Ishikawa (cell line): ENCODE results near the gene MYDGF.

Experiments
- CEBPB ChIP-seq: IDR thresholded peaks from 2 replicates; pipeline ENCODE4 v1.6.1; 2012
- CREB1 ChIP-seq: IDR thresholded peaks from 2 replicates; pipeline ENCODE4 v1.6.1; 2012; ENCODE audit warnings: low read depth
- EP300 ChIP-seq: IDR thresholded peaks from 2 replicates; pipeline ENCODE4 v1.6.1; 2012; ENCODE audit warnings: borderline replicate concordance
- NFIC ChIP-seq: IDR thresholded peaks from 2 replicates; pipeline ENCODE4 v1.6.1; 2012
- RAD21 ChIP-seq: IDR thresholded peaks from 2 replicates; pipeline ENCODE4 v1.6.1; 2012; ENCODE audit warnings: low read depth
- TAF1 ChIP-seq: IDR thresholded peaks from 2 replicates; pipeline ENCODE4 v1.6.1; 2012; ENCODE audit warnings: low read depth, mild to moderate bottlenecking
- TEAD4 ChIP-seq: IDR thresholded peaks from 2 replicates; pipeline ENCODE4 v1.6.1; 2012
- YY1 ChIP-seq: IDR thresholded peaks from 2 replicates; pipeline ENCODE4 v1.6.1; 2012; ENCODE audit warnings: low read depth
- TF ChIP-seq, protein P1 (sequence below): IDR thresholded peaks from 2 replicates; pipeline ENCODE4 v1.6.1; 2012
- TF ChIP-seq, protein P2 (sequence below): IDR thresholded peaks from 2 replicates; pipeline ENCODE4 v1.6.1; 2012
- TF ChIP-seq, protein P3 (sequence below): IDR thresholded peaks from 2 replicates; pipeline ENCODE4 v1.6.1; 2012; ENCODE audit warnings: low read depth, mild to moderate bottlenecking

DNA sequence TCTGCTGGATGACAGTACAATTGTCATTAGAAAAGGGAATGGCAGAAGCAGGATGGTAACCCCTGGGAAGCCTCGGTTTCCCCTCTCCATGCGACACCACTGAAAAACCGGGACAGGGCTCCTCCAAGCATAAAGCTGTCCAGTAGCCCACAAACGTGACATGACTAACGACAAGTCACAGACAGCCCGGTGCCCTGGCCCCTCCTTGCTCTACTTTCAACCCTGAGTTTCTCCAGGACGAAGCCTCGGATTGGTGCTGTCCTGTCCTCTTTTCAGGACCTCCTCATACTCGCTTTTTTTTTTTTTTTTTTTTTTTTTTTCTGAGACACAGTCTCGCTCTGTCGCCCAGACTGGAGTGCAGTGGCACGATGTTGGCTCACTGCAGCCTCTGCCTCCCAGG lies 37.2 kb upstream of the MYDGF start:
- TF ChIP-seq YY1 (no peak), EP300 (no peak), CEBPB (no peak), CREB1 (no peak), TEAD4 (no peak), TAF1 (no peak), NFIC (no peak), RAD21 (no peak)
- TF ChIP-seq, protein P1, sequence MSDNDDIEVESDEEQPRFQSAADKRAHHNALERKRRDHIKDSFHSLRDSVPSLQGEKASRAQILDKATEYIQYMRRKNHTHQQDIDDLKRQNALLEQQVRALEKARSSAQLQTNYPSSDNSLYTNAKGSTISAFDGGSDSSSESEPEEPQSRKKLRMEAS: no peak
- TF ChIP-seq, protein P2, sequence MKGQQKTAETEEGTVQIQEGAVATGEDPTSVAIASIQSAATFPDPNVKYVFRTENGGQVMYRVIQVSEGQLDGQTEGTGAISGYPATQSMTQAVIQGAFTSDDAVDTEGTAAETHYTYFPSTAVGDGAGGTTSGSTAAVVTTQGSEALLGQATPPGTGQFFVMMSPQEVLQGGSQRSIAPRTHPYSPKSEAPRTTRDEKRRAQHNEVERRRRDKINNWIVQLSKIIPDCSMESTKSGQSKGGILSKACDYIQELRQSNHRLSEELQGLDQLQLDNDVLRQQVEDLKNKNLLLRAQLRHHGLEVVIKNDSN: no peak
- TF ChIP-seq, protein P3, sequence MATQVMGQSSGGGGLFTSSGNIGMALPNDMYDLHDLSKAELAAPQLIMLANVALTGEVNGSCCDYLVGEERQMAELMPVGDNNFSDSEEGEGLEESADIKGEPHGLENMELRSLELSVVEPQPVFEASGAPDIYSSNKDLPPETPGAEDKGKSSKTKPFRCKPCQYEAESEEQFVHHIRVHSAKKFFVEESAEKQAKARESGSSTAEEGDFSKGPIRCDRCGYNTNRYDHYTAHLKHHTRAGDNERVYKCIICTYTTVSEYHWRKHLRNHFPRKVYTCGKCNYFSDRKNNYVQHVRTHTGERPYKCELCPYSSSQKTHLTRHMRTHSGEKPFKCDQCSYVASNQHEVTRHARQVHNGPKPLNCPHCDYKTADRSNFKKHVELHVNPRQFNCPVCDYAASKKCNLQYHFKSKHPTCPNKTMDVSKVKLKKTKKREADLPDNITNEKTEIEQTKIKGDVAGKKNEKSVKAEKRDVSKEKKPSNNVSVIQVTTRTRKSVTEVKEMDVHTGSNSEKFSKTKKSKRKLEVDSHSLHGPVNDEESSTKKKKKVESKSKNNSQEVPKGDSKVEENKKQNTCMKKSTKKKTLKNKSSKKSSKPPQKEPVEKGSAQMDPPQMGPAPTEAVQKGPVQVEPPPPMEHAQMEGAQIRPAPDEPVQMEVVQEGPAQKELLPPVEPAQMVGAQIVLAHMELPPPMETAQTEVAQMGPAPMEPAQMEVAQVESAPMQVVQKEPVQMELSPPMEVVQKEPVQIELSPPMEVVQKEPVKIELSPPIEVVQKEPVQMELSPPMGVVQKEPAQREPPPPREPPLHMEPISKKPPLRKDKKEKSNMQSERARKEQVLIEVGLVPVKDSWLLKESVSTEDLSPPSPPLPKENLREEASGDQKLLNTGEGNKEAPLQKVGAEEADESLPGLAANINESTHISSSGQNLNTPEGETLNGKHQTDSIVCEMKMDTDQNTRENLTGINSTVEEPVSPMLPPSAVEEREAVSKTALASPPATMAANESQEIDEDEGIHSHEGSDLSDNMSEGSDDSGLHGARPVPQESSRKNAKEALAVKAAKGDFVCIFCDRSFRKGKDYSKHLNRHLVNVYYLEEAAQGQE: no peak
